Endothelial cell (in vitro differentiated cells): ENCODE results near the gene MARCHF3. TPM values are rescaled to one million over a fixed set of nuclear protein-coding genes. Genes with fewer than 3 reads are reported as not detected.

Experiments used
- DNase-seq: peaks from one replicate; pipeline ENCODE4 v3.0.0; 2021; ENCODE audit warnings: low spot score
- H3K27ac Mint-ChIP-seq: one replicate; pipeline ENCODE4 v1.8.0; 2021; ENCODE audit warnings: mixed read lengths, inconsistent platforms; ENCODE audit not compliant: unreplicated experiment
- H3K27me3 Mint-ChIP-seq: one replicate; pipeline ENCODE4 v1.8.0; 2021; ENCODE audit warnings: mild to moderate bottlenecking, moderate library complexity, mixed read lengths, inconsistent platforms; ENCODE audit not compliant: unreplicated experiment
- H3K36me3 Mint-ChIP-seq: one replicate; pipeline ENCODE4 v1.8.0; 2021; ENCODE audit warnings: mild to moderate bottlenecking, low read depth, mixed read lengths, inconsistent platforms; ENCODE audit not compliant: unreplicated experiment
- H3K4me1 Mint-ChIP-seq: one replicate; pipeline ENCODE4 v1.8.0; 2021; ENCODE audit warnings: mild to moderate bottlenecking, mixed read lengths, inconsistent platforms; ENCODE audit not compliant: unreplicated experiment
- H3K4me3 Mint-ChIP-seq: one replicate; pipeline ENCODE4 v1.8.0; 2021; ENCODE audit warnings: mild to moderate bottlenecking, mixed read lengths, inconsistent platforms; ENCODE audit not compliant: unreplicated experiment
- H3K9me3 Mint-ChIP-seq: one replicate; pipeline ENCODE4 v1.8.0; 2021; ENCODE audit warnings: mixed read lengths, inconsistent platforms; ENCODE audit not compliant: unreplicated experiment
- total RNA-seq: library from RNA; stranded (reverse); fragmentation: NEBNext Ultra II Directional; extraction: Animal tissue kit (Norgen Biotek cat#: 25700); gene quantifications from one replicate; pipeline ENCODE4 v1.2.1, GENCODE V29; 2021; ENCODE audit not compliant: unreplicated experiment
- TF ChIP-seq, protein P1 (sequence below): fragments of 200-600 bp; sonication (generic); IDR thresholded peaks from one replicate; pipeline ENCODE4 v1.5.0; 2021; ENCODE audit warnings: antibody characterized with exemption; ENCODE audit not compliant: unreplicated experiment

The MARCHF3 gene
- total RNA-seq, 1 donor from 2014 or later = 47.9 TPM

DNA sequence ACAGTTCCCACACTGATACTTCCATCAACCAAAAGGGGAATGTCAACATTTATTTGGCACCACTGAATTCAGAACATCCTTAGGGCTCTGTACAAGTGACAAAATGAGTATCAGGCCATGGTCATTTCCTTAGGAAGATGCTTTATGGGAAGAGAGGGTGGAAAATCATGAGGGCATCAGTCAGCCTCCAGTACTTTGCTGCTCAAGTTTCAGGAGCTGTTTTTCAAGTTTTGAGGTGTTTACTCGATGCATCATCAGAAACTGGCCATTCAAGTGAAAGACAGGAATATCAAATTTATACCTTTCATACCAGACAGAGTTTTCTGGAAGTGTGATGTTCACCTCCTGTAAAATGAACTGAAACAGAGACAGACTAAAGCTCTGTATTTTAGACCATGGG lies 21.2 kb upstream of the MARCHF3 start:
- no peak for DNase-seq
- TF ChIP-seq, protein P1, sequence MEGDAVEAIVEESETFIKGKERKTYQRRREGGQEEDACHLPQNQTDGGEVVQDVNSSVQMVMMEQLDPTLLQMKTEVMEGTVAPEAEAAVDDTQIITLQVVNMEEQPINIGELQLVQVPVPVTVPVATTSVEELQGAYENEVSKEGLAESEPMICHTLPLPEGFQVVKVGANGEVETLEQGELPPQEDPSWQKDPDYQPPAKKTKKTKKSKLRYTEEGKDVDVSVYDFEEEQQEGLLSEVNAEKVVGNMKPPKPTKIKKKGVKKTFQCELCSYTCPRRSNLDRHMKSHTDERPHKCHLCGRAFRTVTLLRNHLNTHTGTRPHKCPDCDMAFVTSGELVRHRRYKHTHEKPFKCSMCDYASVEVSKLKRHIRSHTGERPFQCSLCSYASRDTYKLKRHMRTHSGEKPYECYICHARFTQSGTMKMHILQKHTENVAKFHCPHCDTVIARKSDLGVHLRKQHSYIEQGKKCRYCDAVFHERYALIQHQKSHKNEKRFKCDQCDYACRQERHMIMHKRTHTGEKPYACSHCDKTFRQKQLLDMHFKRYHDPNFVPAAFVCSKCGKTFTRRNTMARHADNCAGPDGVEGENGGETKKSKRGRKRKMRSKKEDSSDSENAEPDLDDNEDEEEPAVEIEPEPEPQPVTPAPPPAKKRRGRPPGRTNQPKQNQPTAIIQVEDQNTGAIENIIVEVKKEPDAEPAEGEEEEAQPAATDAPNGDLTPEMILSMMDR = no peak
- no peak overlapping the region for H3K4me3 Mint-ChIP-seq
- H3K27me3 Mint-ChIP-seq = peaks cover 2% of the 10 kb centered on the region
- no peaks in the 10 kb centered on the region for H3K9me3 Mint-ChIP-seq
- H3K27ac Mint-ChIP-seq = no peak overlapping the region
- no peaks in the 10 kb centered on the region for H3K4me1 Mint-ChIP-seq
- peaks cover 7% of the 10 kb centered on the region for H3K36me3 Mint-ChIP-seq

DNA sequence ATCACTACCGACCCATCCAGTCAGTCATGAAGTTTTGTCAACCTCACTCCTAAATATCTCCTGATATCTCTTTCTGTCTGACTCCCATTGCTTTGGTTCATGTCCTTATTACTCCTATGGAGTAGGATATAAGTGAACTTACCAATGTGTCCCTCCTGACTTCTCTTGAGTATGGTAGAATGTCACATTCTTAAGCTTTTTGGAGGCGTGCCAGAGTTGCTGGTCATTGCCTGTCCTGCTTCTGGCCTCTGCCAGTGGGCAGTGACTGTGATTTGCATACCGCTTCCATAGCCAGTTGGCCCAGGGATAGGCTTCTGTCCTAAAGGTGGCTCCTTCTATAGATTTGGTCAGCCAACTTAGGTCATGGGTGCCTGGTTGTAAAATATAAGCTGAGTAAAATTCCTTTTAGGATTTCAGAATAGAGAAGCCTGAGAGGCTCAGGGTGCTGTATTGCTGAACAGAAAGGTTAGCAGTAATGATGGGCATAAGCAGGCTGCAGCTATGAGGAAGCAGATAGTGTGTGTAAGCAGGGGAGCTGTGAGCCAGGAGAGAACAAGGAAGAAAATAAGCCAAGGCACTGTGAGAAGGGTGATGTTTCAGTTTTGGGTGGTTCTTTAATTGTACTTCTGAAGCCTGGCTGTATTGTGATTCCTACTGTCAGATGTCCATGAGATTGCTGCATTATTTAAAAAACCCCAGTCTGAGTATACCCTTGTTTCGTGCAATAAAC lies 16.1 kb upstream of the MARCHF3 start:
- DNase-seq = no peak
- Mint-ChIP-seq H3K27ac (no peak overlapping the region), H3K27me3 (no peaks in the 10 kb centered on the region), H3K4me1 (peaks cover 4% of the 10 kb centered on the region), H3K9me3 (no peaks in the 10 kb centered on the region), H3K4me3 (no peak overlapping the region), H3K36me3 (no peaks in the 10 kb centered on the region)
- TF ChIP-seq, protein P1 = no peak

DNA sequence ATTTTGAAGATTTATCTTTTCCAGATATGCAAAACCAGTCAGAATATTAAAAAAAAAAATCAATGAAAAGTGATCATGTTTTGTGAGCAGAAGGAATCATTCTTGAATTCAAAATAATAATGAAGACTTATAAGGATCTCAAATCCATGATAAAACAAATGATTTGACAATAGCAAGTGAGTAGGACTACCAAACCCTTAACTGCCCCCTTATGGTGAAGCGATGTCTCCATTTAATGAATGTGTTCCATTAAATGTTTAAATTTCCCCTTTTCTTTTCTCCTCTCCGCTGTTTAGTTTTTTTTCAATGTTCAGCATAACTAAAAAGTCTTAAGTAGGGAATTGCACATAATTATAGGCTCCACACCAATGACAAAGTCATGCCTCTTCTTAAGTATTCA lies 12.2 kb upstream of the MARCHF3 start:
- Mint-ChIP-seq H3K27ac (no peak overlapping the region), H3K27me3 (peaks cover 2% of the 10 kb centered on the region), H3K4me3 (no peak overlapping the region), H3K4me1 (peaks cover 13% of the 10 kb centered on the region), H3K36me3 (no peaks in the 10 kb centered on the region), H3K9me3 (no peaks in the 10 kb centered on the region)
- TF ChIP-seq, protein P1 = no peak
- DNase-seq = no peak

DNA sequence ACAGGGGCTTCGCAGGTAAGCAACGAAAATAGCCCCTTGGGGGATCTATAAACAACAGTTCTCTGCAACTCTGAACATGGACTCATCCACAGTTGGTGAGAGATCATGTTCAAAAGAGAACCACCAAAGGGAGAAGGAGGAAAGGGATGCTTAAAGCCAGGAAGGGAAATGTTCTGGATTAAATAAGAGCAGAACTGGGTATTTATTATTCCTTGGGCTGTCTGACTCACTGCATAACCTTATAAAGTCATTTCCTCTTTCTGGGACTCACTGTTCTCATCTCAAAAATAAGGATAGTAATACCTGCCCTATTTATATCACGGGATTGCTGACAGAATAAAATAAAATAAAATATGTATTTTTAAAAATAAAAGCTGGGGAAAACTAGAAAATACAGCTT lies 11.2 kb upstream of the MARCHF3 start:
- Mint-ChIP-seq H3K36me3 (no peaks in the 10 kb centered on the region), H3K4me1 (peaks cover 13% of the 10 kb centered on the region), H3K27ac (no peak overlapping the region), H3K9me3 (no peaks in the 10 kb centered on the region), H3K4me3 (no peak overlapping the region), H3K27me3 (peaks cover 2% of the 10 kb centered on the region)
- DNase-seq = no peak
- TF ChIP-seq, protein P1 = no peak

DNA sequence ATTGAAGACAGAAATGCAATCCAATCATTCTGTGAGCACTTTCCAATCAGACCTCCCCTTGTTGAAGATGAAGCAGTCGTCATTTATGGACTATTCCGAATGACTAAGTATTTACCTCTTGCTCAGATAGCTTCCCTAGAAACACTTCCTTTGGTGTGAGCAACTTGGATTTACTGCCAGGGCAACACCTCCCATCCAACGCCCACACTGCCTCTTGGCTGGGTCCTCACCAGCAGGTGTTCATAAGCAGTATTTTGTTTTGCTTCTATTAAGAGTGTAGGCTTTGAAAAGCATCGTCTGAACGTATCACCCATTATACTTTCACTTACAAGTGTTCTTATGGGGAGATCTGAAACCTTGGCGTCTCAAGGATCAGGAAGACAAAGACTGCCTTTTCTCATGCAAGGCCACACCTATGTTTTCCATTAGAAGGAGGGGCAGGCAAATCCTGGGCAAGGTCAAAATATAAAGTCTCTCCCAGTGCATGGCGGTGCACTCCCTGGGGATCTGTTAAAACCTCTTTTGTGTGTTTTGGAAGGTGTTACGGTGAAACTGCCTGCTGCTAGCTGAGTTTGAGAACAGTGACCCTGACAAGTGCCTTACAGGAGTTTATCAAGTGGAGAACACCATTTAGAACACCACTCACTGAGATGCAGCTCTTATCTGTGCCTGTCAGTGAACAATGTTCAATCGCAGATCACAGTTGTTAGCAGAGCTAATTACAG lies 10.6 kb upstream of the MARCHF3 start:
- Mint-ChIP-seq H3K27ac (no peak overlapping the region), H3K9me3 (no peaks in the 10 kb centered on the region), H3K4me1 (peaks cover 13% of the 10 kb centered on the region), H3K27me3 (peaks cover 2% of the 10 kb centered on the region), H3K36me3 (no peaks in the 10 kb centered on the region), H3K4me3 (no peak overlapping the region)
- TF ChIP-seq, protein P1 = no peak
- no peak for DNase-seq
